Adrenal gland (tissue), 5 donors: ENCODE measurements around the gene PTPN18.

Experiments
- POLR2A ChIP-seq, 2 donors: fragments of 450-650 bp; IDR thresholded peaks; one replicate each; pipeline ENCODE4 v1.6.1; 2017; ENCODE audit warnings: antibody characterized with exemption in 2 of 2, mild to moderate bottlenecking in 2 of 2, moderate library complexity in 1 of 2
- TF ChIP-seq, protein P1 (sequence below), 6 experiments: fragments of 450-650 bp in 4 of 6; fragments of 200-600 bp in 2 of 6; sonication (generic) in 1 of 6; IDR thresholded peaks; 1 replicate in 5 of 6; 2 replicates in 1 of 6; pipeline versions ENCODE4 v1.5.1 to v1.8.0; 2016 to 2021; ENCODE audit warnings: antibody characterized with exemption in 6 of 6, mild to moderate bottlenecking in 2 of 6, moderate library complexity in 1 of 6
- donor health status: DM: no; HTN: no; CAD: no.

DNA sequence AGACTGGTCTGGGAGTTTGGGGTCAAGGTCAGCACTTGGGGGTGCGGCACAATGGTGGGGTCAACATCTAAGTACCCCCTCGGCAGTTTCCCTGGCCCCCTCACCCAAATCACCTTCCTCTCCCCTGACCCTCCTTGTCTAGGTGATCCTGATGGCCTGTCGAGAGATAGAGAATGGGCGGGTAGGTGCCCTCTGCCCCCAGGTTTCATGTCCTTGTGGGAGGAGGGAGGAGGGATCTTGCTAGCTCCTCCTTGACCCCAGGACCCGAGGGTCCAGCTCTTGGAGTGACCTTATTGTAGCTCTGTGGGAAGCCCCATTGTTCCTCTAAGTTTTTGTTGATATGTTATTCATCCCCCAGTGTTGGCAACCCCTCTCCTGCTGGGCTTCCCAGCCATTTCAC, 3.6 kb downstream of the PTPN18 start:
- TF ChIP-seq, protein P1, sequence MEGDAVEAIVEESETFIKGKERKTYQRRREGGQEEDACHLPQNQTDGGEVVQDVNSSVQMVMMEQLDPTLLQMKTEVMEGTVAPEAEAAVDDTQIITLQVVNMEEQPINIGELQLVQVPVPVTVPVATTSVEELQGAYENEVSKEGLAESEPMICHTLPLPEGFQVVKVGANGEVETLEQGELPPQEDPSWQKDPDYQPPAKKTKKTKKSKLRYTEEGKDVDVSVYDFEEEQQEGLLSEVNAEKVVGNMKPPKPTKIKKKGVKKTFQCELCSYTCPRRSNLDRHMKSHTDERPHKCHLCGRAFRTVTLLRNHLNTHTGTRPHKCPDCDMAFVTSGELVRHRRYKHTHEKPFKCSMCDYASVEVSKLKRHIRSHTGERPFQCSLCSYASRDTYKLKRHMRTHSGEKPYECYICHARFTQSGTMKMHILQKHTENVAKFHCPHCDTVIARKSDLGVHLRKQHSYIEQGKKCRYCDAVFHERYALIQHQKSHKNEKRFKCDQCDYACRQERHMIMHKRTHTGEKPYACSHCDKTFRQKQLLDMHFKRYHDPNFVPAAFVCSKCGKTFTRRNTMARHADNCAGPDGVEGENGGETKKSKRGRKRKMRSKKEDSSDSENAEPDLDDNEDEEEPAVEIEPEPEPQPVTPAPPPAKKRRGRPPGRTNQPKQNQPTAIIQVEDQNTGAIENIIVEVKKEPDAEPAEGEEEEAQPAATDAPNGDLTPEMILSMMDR (IDR thresholded peaks at IDR 0.05): no peak
- TF ChIP-seq POLR2A (IDR thresholded peaks at IDR 0.05): no peak
